NCI-H345 (cell line): ENCODE data around the gene KCNG2.

Experiments used
- DNase-seq: peaks from one replicate; lab custom pipeline; 2025; lab: John Stamatoyannopoulos, UW

KCNG2 gene

DNA sequence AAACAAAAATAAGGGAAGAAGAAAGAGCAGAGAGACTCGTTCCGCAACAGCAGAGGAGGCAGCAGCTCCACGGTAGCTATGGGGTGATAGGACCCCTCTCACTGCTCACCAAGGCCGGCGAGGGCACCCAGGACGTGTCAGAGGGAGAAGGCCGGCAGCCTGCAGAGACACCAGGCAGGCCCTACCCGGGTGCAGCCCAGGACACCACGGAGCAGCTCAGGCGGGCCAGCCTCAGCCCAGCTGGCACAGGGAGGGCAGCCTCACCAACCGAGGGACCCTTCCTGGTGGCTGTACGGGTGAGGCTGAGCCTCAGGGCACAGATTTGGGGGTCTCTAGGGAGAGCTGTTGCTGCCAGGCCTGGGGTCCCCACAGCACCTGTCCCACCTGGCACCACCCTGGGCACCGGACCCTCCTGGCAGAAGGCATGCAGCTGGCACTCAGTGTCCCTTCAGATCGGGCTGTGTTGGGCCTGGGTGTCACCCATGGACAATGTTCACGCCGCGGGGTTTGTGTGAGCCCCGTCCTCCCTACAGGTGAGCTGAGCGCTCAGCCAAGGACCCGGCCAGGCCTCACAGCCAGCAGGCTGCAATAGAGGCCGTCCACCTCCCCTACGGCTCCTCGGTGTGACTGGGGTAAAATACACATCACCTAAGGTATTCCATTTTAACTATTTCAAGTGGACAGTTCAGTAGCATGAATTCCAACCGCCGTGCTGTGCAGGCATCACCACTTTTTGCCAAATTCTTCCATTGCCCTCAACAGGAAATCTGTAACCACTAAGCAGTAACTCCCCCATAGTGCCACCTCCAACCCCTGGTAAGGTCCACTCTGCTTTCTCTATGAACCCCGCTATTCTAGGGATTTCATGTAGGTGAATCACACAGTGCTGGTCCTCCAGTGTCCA, 21.6 kb downstream of the KCNG2 start:
- no peak for DNase-seq

DNA sequence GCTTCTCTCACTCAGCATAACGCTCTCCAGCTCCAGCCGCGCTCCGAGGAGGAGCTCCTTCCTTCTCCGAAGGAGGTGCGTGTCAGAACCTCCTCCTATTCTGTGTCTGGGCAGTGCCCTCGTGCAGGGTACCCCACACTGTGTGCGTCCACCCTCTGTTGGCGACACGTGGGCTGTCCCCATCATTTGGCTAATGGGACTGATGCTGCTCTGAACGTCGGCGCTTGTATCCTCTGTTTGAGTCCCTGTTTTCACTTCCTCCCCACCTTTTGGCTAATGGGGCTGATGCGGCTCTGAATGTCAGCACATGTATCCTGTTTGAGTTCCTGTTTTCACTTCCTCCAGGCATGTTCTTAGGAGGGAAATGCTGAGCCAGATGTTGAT, 22.2 kb downstream of the KCNG2 start:
- no peak for DNase-seq

DNA sequence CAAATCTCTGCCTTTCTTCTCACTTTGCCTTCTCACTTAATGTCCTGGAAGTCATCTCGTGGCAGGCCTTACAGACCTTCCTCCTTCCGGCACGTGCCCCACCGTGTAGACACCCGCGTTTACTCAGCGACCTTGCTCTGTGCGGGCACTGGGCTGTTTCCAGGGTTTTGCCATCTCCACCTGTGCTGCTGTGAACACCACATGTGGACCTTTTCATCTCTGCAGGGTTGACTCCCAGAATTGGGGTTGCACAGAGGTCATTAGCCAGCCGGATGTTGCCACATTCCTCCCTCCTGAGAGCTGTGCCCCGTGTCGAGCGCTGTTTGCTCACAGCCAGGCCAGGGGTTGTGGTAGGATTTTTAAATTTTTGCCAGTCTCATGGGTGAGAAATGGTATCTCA, 25.4 kb downstream of the KCNG2 start:
- DNase-seq, result no peak

DNA sequence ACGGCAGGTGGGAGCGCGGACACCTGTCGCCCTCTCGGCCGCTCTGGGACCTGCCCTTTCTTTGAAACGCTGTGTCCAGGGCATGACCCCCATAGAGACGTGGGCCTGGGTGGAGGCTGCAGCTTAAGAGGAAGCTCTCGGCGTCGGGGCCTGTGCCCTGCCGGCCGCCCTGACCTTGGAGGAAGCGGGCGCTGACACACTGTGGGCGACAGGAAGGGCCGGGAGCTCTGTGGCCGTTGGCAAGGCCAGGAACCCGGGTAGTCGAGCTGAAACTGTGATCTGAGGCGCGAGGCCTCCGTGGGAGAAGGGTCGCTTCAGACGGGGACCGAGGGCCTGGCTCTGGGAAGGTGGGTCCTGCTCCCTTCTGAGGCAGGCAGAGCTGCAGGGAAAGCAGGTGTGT, 28.2 kb downstream of the KCNG2 start:
- no peak for DNase-seq

DNA sequence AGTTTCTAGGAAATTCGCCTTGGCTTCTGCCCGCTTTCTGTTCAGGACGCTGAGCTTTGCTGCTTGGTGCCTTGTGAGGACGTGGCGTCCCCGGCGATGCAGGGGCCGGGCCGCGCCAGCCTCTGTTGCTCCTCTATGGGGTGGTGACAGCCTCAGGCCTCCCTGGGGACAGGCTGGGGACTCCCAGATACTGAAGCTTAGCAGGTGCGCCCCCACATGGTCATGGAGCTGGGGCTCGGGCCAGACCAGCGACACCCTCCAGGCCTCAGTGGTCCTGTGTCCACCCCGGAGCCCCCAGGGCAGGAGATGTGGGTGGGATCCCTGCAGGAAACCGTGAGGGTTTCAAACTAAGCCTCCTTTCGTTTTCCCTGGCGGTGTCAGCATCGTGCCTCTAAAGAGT, 29.2 kb downstream of the KCNG2 start:
- no peak for DNase-seq

DNA sequence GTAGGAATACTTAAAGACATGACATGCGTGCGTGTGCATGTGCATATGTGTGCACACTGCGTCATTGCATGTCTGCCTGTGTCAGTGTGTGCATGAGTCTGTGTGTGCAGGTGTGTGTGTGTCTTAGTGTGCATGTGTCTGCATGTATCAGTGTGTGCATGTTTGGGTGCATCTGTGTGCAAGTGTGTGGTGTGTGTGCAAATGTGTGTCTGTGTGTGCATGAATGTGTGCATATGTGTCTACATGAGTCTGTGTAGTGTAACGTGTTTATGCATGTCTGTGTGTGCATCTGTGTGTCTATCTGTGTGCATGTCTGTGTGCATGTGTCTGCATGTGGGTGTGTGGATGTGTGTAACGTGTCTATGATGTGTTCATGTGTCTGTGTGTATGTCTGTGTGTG, 30.5 kb downstream of the KCNG2 start:
- DNase-seq, result no peak

DNA sequence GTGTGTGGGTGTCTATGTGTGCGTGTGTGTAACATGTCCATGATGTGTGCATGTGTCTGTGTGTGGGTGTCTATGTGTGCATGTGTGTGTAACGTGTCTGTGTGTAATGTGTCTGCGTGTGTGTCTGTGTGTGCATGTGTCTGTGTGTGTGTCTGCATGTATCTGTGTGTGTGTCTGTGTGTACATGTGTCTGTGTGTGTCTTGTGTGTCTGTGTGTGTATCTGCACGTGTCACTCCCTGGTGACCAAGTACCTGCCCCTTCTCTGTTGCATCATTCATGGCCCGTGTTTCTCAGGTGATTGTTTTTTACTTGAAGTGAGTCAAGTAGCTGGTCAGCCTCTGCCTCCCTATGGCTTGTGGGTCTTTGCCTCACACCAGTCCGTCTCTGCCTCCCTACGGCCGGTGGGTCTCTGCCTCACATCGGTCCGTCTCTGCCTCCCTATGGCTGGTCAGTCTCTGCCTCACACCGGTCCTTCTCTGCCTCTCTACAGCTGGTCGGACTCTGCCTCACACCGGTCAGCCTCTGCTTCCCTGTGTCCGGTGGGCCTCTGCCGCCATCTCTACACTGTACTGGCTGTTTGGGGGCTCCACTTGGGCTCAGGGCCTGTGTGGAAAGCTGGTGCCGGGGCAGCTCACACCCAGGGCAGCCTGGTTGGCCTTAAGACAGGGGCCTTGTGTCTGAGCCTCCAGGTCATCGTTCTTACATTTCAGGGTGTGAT, 31.6 kb downstream of the KCNG2 start:
- no peak for DNase-seq

DNA sequence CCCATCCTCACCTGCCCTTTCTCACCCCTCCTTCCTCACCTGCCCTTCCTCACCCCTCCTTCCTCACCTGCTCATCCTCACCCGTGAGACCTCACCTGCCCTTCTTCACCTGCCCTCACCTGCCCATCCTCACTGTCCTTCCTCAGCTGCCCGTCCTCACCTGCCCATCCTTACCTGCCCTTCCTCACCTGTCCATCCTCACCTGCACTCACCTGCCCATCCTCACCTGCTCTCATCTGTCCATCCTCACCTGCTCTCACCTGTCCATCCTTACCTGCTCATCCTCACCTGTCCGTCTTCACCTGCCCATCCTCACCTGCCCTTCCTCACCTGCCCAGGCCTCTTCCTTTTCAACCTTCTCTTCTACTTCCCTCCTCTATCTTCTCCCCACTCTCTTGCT, 34.4 kb downstream of the KCNG2 start:
- DNase-seq, result no peak

DNA sequence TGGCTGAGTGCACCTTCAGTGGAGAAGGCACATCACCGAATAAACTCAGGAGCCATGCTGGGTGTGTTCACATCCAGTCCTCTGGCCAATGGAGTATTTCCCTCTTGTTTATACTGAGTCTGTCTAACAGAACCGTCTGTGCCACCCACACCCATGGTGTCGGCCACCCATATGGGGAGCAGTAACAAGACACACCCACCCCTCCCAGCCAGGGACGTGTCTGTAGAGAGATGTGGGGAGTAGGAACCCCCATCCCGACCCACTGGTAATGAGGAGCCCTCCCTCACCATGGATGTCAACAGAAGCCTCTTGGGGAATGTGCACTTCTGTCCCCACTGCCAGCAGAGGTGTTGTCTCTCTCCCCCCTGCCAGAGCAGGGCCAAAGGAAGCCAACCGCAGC, 37.1 kb downstream of the KCNG2 start:
- no peak for DNase-seq

DNA sequence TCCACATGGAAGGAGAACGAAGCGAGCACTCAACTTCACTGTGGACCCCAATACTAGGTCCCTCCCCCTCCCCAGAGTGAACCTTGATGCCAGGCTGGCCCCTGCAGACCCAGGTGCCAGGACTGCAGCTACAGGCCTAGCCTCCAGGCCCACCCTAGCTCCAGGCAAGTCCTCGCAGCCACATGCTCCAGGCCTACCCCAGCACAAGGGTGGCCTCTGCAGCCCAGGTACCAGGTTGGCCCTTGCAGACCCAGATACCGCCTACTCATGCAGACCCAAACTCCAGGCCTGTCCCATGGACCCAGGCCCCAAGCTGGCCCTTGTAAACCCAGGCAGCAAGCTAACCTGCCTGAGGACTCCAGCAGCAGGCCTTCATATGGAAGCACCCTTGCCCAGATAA, 44.2 kb downstream of the KCNG2 start:
- no peak for DNase-seq

DNA sequence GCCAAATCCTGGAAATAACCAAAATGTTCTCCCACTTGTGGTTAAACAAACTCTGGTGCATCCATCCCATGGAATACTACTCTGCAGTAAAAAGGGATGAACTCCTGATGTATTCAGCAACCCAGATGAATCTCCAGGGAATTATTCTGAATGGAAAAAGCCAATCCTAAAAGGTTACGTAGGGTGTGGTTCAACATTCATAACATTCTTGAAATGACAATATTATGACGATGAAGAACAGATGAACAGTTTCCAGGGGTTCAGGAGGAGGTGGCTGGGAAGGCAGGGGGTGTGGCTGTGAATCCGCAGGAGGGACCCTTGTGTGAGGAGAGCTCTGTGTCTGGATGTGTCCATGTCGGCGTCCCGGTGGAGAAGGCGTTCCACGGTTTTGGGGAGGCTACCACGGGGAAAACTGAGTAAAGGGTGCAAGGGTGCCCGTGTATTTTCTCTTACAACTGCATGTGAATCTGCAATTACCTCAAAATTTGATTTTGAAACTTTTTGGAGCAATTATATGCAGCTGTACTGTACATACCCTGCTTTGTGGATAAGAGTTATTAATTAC, 47.3 kb downstream of the KCNG2 start:
- DNase-seq, result no peak

DNA sequence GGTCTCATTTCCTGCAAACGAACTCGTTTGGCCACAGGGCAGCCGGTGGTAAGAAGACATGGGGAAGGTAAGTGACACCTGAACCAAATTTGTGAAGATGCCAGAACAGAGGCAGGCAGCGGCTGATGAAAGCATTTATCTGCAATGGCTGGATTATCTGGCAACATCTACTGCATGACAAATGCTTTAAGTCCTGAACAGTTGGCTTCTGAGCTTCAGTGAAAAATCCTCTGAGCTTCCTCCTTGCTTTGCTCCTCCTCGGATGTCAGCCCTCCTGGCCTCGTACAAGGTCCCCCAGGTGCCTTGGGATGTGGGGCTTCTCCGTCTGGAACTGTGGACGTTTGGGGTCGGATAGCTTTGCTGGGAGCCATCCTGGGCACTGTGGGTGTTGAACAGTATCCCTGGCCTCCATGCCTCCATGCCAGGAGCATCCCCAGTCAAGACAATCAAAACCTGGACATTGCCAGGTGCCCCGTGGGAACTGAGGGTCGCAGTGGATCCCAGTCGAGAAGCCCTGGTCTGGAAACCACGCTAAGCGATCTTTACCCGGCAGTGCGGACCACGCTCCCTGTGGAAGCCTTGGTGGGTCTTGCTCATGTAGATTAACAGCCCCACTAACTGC, 49.3 kb downstream of the KCNG2 start:
- DNase-seq, result no peak

DNA sequence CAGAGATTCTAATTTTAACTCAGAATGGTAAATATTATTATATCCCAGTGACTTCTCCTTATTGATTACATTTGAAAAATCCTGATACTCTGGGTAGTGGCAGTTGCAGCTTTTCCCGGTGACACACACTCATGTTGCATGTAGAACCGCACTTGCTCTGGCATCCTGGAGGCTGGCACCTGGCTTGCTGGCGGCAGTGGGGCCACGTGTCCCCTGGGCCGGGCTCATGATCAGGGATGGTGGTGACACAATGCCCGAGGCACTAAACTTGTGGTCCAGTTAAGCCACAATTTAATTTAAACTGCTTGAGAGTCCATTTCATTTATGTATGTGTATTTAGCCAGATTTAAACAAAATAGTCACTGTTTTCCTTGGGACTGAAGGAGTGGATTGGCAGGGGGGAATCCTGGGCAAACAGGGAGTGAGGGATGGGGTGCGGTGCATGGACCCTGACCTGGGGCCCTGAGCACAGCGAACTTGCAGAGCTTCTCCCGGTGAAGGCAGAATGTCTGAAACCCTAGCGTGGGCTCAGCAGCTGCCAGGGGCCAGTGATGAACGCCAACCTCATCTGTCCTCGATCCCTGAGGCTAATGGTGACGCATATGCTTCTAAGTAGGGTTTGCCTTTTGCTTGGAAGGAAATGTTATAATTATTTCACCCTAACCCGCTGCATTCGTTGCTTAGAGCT, 50.0 kb downstream of the KCNG2 start:
- no peak for DNase-seq

DNA sequence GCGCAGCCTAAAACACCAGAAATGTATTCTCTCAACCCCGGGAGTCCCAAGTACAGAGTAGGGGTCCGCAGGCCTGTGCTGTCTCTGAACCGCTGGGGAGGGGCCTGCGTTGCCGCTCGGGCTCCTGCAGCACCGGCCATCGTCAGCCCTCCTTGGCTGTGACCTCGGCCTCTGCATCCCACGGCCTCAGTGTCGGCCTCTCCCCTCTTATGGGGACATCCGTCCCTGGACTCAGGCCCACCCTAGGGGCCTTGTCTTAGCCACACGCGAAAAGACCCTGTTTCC, 50.5 kb downstream of the KCNG2 start:
- no peak for DNase-seq

DNA sequence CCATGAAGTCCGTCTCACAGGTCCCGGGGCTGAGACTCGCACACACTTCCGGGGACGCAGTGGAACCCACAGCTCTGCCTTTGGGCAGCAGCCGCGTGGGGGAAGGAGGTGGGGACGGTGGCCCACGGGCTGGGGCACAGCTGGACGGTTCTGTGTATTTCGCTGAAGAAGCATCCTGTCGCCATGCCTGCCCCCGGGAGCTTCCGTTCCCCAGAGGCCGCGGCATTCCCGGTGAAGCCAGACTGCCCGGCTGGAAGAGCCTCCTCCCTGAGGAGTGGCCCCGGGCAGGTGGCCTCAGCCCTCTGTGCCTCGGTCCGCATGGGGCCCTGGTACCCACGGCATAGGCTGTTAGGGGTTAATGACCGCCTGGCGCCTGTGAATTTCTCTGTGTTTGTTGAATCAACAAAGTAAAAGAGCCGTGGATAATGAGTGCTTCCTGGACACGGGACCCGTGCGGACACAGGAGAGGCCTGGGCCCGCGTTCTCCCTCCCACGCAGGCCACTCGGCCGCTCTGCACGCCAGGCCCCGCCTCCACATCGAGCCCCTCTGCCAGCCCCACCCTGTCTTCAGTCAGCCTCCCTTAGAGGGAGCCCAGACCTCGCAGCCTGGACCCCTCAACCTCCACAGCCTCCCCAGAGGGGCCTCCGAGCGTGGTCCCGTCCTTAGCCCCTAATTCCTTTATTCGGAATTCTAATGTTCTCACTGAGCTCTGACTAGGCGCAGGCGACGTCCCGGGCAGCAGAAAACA, 51.0 kb downstream of the KCNG2 start:
- no peak for DNase-seq

DNA sequence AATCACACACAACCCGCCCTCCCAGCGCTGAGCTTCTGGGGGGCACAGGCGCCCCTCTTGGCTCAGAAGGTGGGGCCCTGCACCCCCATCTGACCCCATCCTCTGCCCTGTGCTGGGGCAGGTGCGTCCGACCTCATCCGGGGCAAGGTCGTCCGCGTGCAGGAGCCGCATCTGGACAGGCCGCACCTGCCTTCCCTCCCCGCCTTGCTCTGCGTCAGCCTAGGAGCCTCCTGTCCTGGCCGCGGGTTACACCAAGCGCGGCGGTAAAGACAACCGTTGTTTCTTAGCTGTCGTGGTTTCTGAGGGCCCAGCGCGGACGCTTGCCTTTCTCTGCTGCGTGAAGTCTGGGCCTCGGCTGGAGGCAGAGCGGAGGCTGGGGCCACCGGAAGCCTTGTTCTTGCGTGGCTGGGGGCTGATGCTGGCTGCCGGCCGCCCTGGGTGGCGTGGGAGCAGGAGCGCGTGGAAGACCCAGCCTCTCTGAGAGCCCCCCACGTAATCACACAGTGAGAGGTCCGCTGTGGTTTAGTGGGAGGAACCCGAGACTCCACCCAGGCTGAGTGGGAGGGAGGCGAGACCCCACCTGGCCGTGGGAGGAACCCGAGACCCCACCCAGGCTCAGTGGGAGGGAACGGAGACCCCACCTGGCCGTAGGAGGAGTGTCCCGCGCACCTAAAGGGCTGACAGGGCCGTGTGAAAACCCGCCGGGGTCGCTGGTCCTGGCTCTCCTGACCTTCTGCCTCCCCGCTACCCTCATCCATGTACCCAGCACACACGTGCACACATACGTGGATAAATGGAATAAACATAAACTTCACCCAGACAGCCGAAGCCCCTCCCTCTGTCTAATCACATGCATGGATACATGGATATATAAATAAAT, 51.8 kb downstream of the KCNG2 start:
- DNase-seq, result no peak

DNA sequence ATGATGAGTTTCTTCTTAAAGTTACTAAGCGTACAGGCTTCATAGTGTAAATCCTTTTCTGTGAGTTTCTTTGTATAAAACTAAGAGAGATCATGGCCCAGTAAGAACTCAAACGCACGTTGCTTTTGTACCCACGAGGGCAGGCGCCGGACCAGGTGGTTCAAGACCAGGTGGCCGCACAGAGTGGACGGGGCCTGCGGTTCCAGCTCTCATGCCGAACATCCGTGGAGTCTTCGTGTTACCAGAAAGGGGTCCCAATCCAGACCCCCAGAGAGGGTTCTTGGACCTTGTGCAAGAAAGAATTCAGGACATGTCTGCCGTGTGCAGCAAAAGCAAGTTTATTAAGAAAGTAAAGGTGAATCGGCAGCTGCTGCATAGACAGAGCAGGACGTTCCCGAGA, 53.0 kb downstream of the KCNG2 start:
- DNase-seq, result no peak

DNA sequence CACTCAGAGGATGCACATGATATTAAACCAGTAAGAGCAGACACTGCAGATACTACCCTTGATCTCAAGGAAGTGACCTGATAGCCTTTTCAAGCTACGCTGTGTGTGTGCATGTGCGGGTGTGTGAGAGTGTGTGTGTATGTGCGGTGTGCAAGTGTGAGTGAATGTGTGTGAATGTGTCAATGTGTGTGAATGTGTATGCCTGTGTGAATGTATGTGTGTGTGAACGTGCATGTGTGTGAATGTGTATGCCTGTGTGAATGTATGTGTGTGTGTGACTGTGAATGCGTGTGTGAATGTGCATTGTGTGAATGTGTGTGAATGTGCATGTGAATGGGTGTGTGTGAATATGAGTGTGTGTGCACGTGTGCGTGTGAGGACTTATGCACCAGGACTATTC, 53.8 kb downstream of the KCNG2 start:
- DNase-seq, result no peak

DNA sequence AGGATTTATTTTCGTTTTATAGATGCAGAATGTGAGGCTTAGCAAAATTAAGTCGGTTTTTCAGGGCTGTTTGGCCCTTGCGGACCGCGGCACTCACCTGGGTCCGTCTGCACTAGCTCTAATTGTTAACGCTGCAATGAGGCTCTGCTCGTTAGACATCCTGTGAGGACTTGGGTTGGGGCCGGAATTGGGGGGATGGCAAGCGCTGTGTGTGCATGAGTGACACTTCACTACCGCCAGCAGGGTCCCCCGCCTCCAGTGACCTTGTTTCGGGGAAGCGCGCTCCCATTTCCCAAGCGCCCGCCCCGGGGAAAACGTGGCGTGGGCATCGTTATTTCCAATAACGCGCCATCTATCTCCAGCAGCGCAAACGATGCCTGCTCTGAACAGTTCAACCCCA, 54.2 kb downstream of the KCNG2 start:
- no peak for DNase-seq

DNA sequence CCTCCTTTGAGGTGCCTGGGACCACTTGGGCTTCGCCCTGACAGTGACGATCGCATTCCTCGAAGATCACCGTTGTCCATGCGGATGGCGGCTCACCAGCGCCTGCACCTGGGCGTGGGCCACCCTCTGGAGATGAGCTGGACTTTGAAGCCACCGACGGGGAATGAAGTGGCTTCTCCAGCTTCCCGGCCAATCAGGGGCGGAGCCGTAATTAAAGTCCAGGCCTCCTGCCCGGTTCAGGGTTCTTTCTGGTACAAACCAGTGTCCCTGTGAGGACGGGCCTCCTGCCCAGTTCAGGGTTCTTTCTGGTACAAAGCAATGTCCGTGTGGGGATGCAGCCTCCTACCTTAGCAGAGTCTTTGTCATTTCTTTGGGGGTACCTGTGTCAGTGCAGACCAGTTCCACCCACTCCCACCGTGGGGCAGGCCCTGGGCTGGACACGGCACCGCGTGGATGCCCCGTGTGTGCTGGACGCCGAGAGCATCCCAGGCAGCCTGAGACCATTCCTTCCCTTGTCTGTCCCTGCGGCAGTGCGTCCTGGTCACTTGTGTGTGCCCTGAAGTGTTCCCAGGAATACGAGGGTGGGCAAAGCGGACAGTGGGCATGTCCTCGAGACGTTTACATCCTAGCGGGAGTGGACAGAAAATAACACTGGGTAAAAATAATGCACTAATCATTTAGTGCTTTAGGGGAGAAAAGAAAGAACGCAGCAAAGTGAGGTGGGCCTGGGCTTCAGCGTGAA, 55.0 kb downstream of the KCNG2 start:
- DNase-seq, result no peak
